PFSK-1 (cell line): ENCODE measurements around the gene CDKL1.

ENCODE experiments used
- POLR2AphosphoS5 ChIP-seq: IDR thresholded peaks from 2 replicates; pipeline ENCODE4 v1.6.1; 2012; ENCODE audit warnings: low read depth, mild to moderate bottlenecking, control low read depth, low read length, moderate library complexity
- REST ChIP-seq, 2 experiments: IDR thresholded peaks; 2 replicates each; pipeline versions ENCODE4 v1.6.1 to v1.8.0; 2011 to 2012; ENCODE audit warnings: low read depth in 2 of 2, low read length in 2 of 2, control low read depth in 1 of 2, inconsistent platforms in 1 of 2, mild to moderate bottlenecking in 1 of 2, moderate library complexity in 1 of 2; ENCODE audit not compliant: insufficient read depth in 1 of 2
- TAF1 ChIP-seq: IDR thresholded peaks from 2 replicates; pipeline ENCODE4 v1.6.1; 2012; ENCODE audit warnings: low read length, control low read depth, borderline replicate concordance; ENCODE audit not compliant: insufficient read depth

GRCh38 chr14:50407111-50407812, 10.6 kb upstream of the CDKL1 start:
- TF ChIP-seq POLR2AphosphoS5 (no peak), REST (IDR thresholded peaks at IDR 0.05; ENCODE audit: insufficient read depth in 1 of 2, low read depth in 2 of 2, low read length in 2 of 2) (no peak), TAF1 (no peak)
